LNCAP (cell line): ENCODE measurements around the gene ACY1.

Experiments
- CTCF ChIP-seq: fragments of 450-650 bp; IDR thresholded peaks from 2 replicates; pipeline ENCODE4 v1.5.1; 2017; ENCODE audit warnings: mild to moderate bottlenecking

Gene ACY1

GRCh38 chr3:51944451-51945021 lies 38.8 kb upstream of the ACY1 start:
- TF ChIP-seq CTCF: no peak

- TF ChIP-seq CTCF: no peak
Observed at GRCh38 chr3:51945031-51945840, 38.1 kb upstream of the ACY1 start.

- TF ChIP-seq CTCF: no peak
Observed at GRCh38 chr3:51945926-51946705, 37.2 kb upstream of the ACY1 start.

GRCh38 chr3:51946796-51947195 lies 36.5 kb upstream of the ACY1 start:
- TF ChIP-seq CTCF: no peak

- no peak for TF ChIP-seq CTCF
Observed at GRCh38 chr3:51947215-51947900, 36.0 kb upstream of the ACY1 start.

GRCh38 chr3:51948016-51948580 lies 35.2 kb upstream of the ACY1 start:
- TF ChIP-seq CTCF: no peak

- TF ChIP-seq CTCF: no peak
Observed at GRCh38 chr3:51949121-51949520, 34.2 kb upstream of the ACY1 start.
